GM21381 (cell line): ENCODE results near the gene GASK1B.

Experiments used
- ATAC-seq: cut with Tn5 transposase; IDR thresholded peaks from one replicate; pipeline ENCODE4 v1.9.1; 2021; ENCODE audit warnings: mild to moderate bottlenecking, moderate library complexity; ENCODE audit not compliant: unreplicated experiment

GASK1B gene

DNA sequence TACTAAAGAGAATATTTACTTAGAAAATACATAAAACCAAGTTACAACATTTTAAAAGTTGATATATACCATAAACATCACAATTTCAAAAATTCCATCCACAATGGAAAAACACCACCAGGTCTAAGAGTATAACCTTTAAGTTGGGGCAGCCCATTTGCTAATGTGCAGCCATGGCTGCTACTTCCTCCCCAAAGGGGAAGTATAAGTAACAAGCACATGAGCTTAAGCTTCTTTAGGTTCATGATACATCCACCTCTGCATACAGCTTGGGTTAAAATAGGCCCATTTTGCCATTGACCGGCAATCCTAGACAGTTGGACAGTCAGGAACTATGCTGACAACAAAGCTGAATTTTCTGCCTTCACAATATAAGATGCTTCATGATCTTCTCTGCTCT lies 16.6 kb upstream of the GASK1B start:
- ATAC-seq: no peak

DNA sequence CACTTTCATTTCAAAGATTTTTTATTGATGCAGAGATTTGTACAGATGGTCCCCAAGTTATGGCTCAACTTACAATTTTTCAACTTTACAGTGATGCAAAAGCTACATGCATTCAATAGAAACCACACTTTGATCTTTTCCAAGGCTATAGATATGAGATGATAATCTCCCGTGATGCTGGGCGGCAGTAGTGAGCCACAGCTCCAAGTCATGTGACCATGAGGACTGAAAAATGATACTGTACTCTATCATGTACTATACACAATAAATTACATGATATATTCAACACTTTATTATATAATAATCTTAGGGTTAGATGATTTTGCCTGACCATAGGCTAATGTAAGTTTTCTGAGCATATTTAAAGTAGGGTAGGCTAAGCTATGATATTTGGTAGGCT lies 14.0 kb upstream of the GASK1B start:
- ATAC-seq: no peak

DNA sequence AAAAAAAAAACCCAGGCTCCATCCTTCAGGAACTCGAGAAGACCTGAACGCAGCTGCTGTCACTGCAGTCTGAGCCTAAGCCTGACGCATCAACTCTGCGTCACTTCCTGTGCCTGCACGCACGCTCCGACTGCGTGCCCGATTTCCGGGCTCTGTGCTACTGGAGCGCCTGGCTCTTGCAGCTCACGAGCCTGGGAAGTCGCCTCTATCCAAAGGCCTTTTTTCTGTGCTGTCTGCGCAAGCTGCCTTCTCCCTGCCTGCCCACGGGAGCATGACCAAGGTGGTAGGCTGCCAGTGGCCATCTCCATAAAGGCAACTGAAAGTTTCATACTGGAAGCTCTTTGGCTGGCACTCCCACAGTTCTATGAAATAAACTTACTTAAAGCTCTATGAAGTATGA lies 9.9 kb upstream of the GASK1B start:
- no peak for ATAC-seq

DNA sequence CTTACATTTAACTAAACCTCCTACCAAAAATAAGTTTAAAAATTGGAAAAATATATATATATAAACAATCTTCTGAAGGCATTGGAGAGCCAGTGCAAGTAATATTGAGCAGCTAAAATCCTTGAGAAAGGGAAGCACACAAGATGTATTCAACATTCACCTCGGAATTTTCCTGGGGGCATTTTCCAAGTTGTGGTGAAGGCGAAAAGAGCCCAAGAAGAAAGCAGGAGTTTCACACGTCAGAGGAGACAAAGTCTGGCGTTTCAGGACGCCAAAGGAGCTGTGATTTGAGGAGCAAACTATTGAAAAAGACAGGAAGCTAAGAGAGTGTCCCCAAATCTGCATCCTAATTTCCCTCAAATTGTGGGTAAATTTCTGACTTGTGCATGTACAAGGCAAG lies 9.1 kb upstream of the GASK1B start:
- no peak for ATAC-seq

DNA sequence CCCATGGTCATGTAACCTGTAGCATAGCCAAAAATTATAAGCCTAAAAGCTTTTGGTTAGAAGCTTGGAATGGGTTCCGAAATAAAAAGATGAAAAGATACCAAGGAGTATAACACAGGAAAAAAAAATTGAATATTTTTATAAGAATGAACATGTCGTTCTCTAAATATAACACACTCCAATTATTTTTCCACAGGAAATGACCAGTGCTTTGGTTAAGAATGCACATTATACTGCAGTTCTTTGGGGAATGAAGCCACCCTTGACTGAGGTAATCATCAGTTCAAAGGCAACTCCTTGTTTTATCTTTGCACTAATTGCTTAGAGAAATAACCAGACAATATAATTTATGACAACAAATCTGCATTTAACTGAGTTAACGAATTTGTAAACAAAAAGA lies 6.6 kb upstream of the GASK1B start:
- no peak for ATAC-seq

DNA sequence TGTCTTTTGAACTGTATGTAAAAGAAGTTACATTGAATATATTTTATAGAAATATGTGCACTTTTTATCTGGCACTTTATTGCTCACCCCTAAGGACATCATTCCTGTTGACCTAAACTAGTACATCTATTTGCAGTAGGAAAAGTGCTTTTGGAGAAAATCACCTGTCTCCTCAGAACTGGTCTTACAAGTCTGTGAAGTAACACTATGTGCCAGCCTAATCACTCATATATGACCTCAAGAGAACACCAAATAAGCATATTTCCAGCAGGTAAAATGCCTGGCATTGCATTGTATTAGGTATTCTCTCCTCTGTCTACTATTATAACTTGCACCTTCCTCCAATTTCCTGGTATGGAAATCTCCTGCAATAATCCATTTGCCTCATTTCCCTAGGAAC lies 4.0 kb upstream of the GASK1B start:
- no peak for ATAC-seq

DNA sequence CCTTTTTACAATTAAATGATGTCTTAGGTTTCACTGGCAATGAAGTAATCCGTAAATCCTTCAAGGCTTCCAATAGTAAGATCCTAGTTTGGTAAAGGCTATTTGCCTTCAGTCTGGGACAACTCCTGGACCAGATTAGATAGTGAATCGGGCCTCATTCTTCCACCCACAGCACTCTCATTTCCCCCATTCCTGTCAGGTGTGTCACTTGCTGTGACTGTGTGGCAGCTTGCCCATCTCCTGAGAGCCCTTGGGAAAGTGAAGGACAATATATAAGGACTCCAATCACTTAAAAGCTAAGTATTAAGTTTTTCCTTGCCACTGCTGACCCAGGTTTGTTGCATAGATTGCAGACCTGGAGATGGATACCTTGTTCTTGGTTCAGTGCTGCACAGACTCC lies 3.3 kb upstream of the GASK1B start:
- no peak for ATAC-seq

DNA sequence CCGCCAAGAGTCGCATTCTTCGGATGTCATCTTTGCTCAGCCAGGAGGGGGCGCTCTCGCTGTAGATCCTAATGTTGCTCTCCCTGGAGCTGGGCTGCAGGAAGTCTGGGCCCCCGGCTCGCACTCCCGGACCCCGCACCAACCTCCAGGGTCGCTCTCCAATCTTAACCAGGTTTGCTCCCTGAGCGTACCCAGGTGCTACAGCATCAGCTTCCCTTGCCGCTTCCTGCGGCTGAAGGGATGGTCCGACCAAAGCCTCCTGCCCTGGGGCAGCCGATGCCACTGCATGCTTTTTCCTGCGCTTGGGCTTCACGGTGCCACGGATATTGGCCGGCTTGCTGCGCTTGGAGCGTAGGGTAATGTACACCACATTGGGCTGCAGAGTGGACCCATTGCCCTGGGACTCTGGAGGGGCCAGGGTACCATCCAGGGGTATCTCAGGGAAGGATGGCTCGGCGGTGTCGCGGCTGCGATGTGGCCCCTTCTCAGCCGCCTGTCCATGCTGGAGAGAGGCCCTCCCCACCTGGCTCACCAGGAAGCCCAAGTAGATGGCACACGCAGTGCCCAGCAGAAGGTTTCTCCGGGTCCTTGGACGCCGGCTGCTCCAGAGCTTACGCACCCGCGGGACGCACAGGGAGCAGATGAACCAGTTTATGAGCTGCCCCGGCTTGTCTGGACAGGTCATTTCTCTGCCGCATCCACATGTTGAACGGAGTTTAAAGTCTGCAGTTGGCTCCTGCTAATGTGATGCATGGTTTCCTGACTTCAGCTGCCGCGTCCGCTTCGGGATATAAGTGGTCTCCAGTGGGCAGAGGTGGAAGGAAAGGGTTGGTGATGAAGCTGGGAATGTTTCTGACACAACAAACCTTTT lies 1.9 kb downstream of the GASK1B start:
- no peak for ATAC-seq

DNA sequence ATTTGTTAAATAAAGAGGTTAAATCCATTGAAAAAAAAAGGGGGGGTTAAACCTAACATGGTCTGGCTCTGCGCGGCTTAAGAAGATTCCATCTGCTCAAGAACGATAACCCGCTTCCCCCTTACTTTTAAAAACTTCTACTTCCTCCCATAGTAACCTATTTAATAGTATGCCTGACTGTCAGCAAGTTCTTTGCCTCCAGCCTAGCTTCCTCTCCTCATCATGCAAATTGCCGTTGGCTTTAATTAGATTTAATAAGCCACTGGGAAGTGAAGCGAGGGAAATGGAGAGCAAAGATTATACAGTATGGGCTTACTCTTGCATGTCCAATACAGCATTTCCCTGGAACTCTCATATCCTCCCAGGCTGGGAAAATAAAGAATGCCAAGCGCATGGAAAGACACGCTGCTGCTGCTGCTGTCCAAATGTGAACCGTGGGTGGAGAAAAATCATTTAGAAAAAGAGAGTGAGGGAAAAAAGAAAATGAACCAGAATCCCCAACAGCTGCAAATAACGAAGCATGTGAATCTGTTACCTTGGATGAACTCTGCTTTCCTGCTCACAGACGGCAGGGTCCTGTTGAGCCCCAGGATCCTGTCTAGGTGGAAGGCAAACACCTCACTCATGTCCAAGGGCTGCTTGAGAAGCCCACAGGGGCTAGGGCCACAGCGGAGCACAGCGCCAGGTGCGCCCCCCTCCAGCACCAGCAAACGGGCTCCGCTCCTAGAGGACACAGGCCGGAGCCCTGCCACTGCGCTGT lies 2.7 kb downstream of the GASK1B start:
- no peak for ATAC-seq

DNA sequence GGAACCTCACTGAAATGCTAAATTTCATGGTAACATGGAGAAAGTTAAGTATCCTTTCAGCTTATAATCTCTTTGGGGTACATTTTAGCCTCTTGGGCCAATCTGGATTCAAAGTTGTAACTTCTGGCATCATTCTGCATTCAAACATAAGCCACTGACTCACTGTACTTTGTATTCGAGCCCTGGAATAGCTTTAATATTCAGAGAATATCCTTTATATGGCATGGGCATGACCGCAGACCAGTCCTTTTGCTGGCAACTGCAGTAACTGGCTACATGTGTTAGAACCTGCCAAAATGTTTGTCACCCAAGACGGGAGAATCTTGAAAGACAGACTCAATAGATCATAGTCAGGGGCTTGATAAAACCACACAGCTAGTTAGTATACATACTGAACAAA lies 3.3 kb downstream of the GASK1B start:
- no peak for ATAC-seq

DNA sequence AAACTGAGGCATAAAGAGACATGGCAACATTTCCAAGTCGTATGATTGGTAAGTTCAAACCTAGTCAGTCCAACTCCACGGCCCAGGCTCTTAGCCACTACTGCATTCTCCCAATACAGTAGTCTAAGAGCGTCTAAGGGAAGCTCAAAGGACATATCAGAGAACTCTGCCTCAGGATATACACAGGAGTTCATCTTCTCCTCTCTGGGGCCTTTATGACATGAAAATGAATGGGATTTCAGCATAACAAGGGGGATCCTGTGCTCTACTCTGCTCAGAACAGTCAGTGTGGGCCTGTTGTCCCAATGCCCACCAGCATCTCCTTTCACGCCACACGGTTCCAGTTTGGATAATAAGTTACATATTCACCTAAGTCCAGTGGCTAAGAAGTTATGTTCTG lies 4.2 kb downstream of the GASK1B start:
- ATAC-seq: no peak

DNA sequence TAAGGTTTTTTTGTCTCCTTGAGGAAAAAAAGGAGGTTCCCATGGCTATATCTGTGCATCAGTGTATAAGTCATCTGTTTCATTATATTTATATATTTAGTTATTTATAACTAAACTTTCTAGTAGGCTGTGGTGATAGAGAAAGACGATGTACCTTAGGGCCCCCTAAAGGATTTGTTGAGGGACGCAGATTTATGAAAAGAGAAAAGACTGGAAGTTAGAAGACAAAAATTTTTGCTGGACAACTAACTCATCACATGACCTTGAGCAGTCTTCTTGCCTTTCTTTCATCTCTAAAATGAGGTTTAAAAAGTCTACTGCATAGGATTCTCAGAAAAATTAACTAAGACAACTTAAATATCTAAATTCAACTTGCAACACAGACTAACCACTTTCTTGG lies 6.1 kb downstream of the GASK1B start:
- ATAC-seq: no peak

DNA sequence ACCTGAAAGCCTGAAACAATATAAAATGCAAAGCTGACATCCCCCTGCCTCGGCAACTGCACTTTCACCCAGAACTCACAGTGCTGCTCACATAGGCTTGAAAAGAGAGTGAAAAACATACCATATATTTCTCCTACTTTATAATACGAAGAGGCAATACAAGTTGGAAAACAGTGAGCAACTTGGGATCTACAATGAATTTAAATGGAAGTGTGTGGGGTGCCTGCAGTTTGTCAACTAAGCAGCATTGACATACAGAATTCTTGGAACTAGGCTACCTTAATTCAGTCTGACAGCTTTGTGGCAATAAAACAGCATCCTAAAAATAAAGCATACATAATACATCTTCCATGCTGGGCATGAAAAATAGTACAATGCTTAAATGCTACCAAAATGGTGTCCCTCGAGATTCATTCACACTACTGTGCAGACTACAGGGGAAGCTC lies 8.0 kb downstream of the GASK1B start:
- no peak for ATAC-seq

DNA sequence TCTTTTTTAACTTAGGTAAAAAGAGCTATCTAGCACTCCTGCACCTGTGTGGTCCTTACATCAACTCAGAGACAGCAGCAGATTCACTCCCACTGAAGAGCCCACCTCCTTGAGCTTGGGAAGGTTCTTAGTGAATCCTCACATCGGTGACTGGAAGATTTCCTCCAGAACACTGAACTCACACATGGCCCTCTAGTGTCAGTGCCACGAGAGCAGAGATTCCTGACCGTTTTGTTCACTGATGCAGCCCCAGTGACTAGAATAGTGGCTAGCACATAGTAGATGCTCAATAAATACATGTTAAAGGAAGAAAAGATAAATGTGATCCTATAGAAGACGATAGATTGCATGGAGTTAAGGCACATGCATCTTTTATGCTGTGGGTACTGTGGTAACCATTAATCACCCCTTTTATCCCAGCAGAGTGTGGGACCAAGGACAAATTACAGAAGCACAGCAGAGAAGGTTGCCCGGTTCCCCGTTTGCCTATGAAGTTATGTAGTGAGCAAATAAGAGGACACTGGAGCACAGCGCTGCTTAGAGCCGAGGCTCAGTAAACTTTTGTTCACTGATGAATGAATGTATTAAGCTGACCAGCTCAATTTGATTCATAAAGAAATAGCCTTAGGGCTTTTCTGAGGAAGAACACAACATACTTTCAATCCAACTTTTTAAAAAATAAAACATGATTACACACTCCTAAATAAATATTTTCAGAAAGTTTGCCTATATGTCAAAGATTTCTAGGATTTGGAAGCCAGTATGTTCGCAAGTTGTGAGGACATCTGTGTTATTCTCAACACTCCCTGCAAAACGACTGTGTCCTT lies 8.7 kb downstream of the GASK1B start:
- ATAC-seq: no peak

DNA sequence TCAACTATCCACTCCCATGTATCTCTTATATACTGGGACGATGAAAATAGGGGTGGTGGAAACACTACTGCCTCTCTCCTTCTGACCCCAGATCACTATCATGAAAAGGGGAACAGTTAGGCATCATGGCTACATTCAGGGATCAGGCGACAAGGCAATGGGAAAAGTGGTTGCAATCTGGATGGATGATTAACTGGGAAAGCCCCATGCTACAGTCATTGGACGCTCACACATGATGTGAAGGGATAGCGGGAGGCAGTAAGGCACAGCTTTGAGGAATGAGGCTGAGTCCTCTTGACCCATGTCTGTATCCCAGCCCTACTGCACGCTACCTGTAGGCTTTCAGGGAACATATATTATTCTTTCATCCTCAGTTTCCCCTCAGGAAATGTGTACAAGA lies 10.2 kb downstream of the GASK1B start:
- no peak for ATAC-seq

DNA sequence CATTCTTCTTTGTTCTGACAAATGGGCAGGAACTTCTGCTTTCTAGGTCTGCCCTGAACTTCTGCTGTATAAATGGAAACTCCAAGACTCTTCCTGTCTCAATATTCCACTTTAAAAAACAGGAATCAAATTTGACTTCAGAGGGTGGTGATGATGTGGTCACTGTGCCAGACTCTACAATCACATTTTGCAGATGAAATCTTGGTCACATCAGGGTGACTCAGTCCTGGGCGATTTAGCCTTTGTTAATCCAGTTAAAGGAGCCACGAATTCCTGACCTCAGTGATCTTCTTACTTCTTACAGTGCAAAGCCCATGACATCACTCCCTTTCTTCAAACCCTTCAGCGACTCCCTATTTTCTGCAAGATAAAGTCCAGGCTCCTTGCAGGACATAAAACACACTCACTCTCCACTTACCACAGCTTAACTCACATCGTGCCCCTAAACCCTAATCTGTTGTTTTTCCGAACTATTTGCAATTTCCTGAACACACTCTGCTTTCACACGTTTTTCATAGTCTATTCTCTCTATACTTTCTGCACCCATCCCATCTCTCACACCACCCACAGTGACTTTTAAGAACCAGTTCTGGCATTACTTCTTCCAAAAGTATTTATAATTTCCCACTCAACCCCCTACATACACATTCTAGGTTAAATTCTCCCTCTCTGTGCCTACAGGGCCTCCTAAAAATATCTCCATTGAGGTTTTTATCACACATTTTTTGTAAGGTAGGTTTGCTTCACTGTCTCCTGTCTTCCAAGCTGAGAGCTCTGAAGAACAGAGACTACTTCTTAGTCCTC lies 11.1 kb downstream of the GASK1B start:
- ATAC-seq: no peak

DNA sequence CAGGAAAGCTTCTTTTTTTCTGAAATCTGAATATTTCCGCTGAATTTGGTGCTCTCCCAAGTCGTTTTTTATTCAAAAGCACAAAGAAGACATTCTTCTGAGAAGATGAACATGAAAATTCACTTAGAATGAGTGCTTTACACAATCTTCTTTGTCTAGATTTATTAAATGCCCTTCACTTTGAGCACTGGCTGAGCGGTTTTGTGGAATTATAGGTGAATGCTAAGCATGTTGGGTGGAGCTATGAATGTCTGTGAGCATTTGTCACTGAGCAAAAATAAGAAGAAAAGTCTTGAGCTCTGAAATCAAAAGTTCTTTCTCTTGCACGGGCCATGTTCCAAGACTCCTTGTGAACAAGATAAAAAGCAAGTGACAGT lies 13.1 kb downstream of the GASK1B start:
- ATAC-seq: no peak

DNA sequence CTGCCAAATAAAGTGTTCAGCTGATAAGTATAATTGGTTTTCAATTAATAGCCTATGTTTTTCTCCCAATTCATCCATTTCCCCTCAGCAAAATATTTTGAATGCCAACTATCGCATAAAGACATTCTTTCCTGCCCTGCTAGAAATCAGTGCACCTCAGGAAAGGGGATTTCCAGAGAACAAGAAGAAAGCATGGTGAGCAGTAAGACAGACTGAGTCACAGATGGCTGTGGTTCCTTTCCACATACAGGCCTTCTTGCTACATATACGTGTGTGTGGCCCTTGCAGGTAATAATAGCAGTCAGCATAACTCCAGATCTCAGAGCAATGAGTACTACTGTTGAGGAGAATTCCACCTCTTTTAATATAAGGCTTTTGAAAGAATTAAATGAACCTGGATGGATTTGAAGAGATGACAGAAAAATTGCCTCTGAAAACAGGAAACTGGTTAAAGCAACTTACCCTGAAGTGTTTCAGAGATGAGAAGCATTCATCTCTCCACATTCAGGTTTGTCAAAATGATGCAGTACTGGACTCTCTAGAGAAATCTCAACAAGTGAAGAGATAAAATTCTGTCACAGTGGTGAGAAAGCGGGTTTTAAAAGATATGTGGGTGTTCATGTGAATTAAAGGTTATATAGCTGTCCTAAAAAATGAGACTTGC lies 13.6 kb downstream of the GASK1B start:
- ATAC-seq: no peak

DNA sequence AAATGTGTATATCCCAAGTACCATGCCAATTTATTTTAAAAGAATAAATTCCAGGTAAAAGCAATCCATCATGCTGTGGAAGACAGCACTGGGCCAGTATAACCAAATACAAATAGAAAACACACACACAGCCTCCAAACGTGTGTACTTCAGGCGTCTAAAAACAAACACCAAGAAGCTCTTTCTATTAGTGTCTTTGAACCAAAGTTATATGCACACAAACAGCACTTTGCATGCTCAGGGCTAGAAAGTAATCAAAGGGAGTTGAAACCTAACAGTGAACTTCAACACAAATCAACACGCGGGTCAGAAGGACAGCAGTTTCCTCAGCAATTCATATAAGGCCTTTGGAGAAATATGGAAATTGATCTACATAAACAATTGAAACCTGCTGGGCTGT lies 15.4 kb downstream of the GASK1B start:
- ATAC-seq: no peak

DNA sequence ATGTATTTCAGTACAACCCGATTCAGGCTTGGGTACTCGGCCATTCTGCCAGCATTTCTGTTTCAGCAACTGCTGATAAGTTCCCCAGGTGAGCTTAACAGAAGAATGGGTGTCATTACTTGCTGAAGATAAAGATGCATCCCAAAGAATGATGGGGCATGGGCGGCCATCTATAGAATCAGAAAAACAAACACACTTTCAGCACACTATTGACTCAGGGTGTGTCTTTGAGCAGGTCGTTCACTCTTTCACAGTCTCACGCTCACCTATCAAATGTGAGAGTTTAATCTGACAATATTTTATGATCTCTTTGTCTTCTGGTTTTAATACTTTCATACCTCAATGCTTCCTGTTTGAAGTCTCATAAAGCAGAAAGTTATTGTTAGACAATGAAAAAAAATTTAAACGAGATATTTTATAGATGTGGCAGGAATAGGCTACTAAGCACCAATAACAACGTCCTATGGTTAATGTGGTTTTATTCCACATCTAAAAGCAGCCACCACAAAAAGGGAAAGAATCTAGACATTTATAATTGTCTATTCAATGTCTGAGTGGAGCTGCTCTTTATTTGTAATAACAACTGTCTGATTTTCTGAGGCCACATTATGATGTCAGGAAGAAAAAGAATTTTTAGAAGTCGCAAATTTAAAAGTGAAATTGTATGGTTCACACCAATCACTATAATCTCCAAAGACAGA lies 17.0 kb downstream of the GASK1B start:
- ATAC-seq: no peak
